Head of caudate nucleus (tissue), 42 donors: Measurements from ENCODE around the gene PDE1C.

ENCODE experiments used
- DNase-seq, 42 donors: peaks; one replicate each; pipeline versions ENCODE4 v3.0.0 to v3.0.0-alpha.2; 2020 to 2021; ENCODE audit warnings: mixed read lengths in 7 of 42
- intact Hi-C: fragments of 100-400 bp; cut with DNase I; formaldehyde crosslinking; loops from one replicate; pipeline ENCODE4 v1.15.0; 2022

Gene PDE1C

GRCh38 chr7:31924251-31924650 is 146.0 kb downstream of the PDE1C start:
- intact Hi-C loops: no loop called here
- no peak for DNase-seq

GRCh38 chr7:31922848-31923247 is 147.4 kb downstream of the PDE1C start:
- DNase-seq: no peak
- intact Hi-C loops: no loop called here

- no peak for DNase-seq
- intact Hi-C loops: no loop called here
Observed at GRCh38 chr7:31921047-31921446, 149.2 kb downstream of the PDE1C start.

- DNase-seq: no peak
- intact Hi-C loops: no loop called here
Observed at GRCh38 chr7:31919678-31920369, 150.4 kb downstream of the PDE1C start.

GRCh38 chr7:31918706-31919393 is 151.4 kb downstream of the PDE1C start:
- intact Hi-C loops: no loop called here
- DNase-seq: no peak

- intact Hi-C loops: no loop called here
Observed at GRCh38 chr7:31917256-31917655, 153.0 kb downstream of the PDE1C start.

GRCh38 chr7:31910191-31910590 is 160.0 kb downstream of the PDE1C start:
- no peak for DNase-seq
- intact Hi-C loops: no loop called here

More at GRCh38 chr7:31917256-31917655, 153.0 kb downstream of the PDE1C start:
- DNase-seq: no peak

GRCh38 chr7:31906479-31907171 is 163.6 kb downstream of the PDE1C start:
- intact Hi-C loops: no loop called here
- DNase-seq: no peak

GRCh38 chr7:31903962-31904361 is 166.2 kb downstream of the PDE1C start:
- intact Hi-C loops: no loop called here
- peak in 1 of 42 donors; percentile 9 for DNase-seq

- intact Hi-C loops: no loop called here
- DNase-seq: no peak
Observed at GRCh38 chr7:31899356-31899927, 170.8 kb downstream of the PDE1C start.

GRCh38 chr7:31896925-31897324 is 173.3 kb downstream of the PDE1C start:
- no peak for DNase-seq
- intact Hi-C loops: no loop called here

GRCh38 chr7:31894308-31894707 is 175.9 kb downstream of the PDE1C start:
- intact Hi-C loops: no loop called here
- no peak for DNase-seq

GRCh38 chr7:31893365-31893764 is 176.8 kb downstream of the PDE1C start:
- no peak for DNase-seq
- intact Hi-C loops: no loop called here

GRCh38 chr7:31892099-31892829 is 177.9 kb downstream of the PDE1C start:
- intact Hi-C loops: no loop called here

GRCh38 chr7:31890766-31891165 is 179.4 kb downstream of the PDE1C start:
- intact Hi-C loops: no loop called here
- DNase-seq: no peak

More at GRCh38 chr7:31892099-31892829, 177.9 kb downstream of the PDE1C start:
- DNase-seq: no peak

GRCh38 chr7:31890198-31890597 is 180.0 kb downstream of the PDE1C start:
- intact Hi-C loops: no loop called here
- peak in 3 of 42 donors; percentile 12 to 31 (median 27) for DNase-seq

GRCh38 chr7:31887006-31887405 is 183.2 kb downstream of the PDE1C start:
- no peak for DNase-seq
- intact Hi-C loops: loop anchor here (10.0 kb wide), 2 partner anchors 102 to 148 kb away; no protein-coding TSS in a partner anchor

GRCh38 chr7:31885171-31885570 is 185.0 kb downstream of the PDE1C start:
- DNase-seq: no peak
- intact Hi-C loops: loop anchor here (10.0 kb wide), 2 partner anchors 100 to 150 kb away; no protein-coding TSS in a partner anchor

GRCh38 chr7:31883761-31884164 is 186.4 kb downstream of the PDE1C start:
- intact Hi-C loops: loop anchor here (10.0 kb wide), 2 partner anchors 99 to 151 kb away; no protein-coding TSS in a partner anchor
- DNase-seq: peak in 41 of 42 donors; percentile 7 to 89 (median 64)
